ENCODE data around the gene SART3.

The SART3 gene

GRCh38 chr12:108560752-108561719 lies at the start of gene SART3:
Gene SART3 (minus strand): TSS chr12:108561173. CDS start chr12:108561154, 19 bp downstream.
- peak; percentile 57 to 69 for DNase-seq (ENCODE audit: low read depth in 2 of 2)

- no peak for DNase-seq (ENCODE audit: low read depth in 2 of 2)
Measured at GRCh38 chr12:108610336-108610815, 49.4 kb upstream of the SART3 start.

- DNase-seq (ENCODE audit: low read depth in 2 of 2): no peak
Measured at GRCh38 chr12:108609537-108610335, 48.8 kb upstream of the SART3 start.

GRCh38 chr12:108608616-108609015 lies 47.6 kb upstream of the SART3 start:
- no peak for DNase-seq (ENCODE audit: low read depth in 2 of 2)

GRCh38 chr12:108607981-108608600 lies 47.1 kb upstream of the SART3 start:
- DNase-seq (ENCODE audit: low read depth in 2 of 2): no peak

- DNase-seq (ENCODE audit: low read depth in 2 of 2): no peak
Measured at GRCh38 chr12:108606492-108606891, 45.5 kb upstream of the SART3 start.

- DNase-seq (ENCODE audit: low read depth in 2 of 2): no peak
Measured at GRCh38 chr12:108605690-108606406, 44.9 kb upstream of the SART3 start.

- DNase-seq (ENCODE audit: low read depth in 2 of 2): no peak
Measured at GRCh38 chr12:108605000-108605689, 44.2 kb upstream of the SART3 start.

- DNase-seq (ENCODE audit: low read depth in 2 of 2): no peak
Measured at GRCh38 chr12:108604208-108604941, 43.4 kb upstream of the SART3 start.

- no peak for DNase-seq (ENCODE audit: low read depth in 2 of 2)
Measured at GRCh38 chr12:108603743-108604142, 42.8 kb upstream of the SART3 start.

- no peak for DNase-seq (ENCODE audit: low read depth in 2 of 2)
Measured at GRCh38 chr12:108602976-108603704, 42.2 kb upstream of the SART3 start.

GRCh38 chr12:108602209-108602705 lies 41.3 kb upstream of the SART3 start:
- no peak for DNase-seq (ENCODE audit: low read depth in 2 of 2)

- no peak for DNase-seq (ENCODE audit: low read depth in 2 of 2)
Measured at GRCh38 chr12:108600702-108601007, 39.7 kb upstream of the SART3 start.

- no peak for DNase-seq (ENCODE audit: low read depth in 2 of 2)
Measured at GRCh38 chr12:108599948-108600701, 39.2 kb upstream of the SART3 start.

- no peak for DNase-seq (ENCODE audit: low read depth in 2 of 2)
Measured at GRCh38 chr12:108599541-108599940, 38.6 kb upstream of the SART3 start.

- no peak for DNase-seq (ENCODE audit: low read depth in 2 of 2)
Measured at GRCh38 chr12:108598553-108599250, 37.7 kb upstream of the SART3 start.

GRCh38 chr12:108597559-108598471 lies 36.8 kb upstream of the SART3 start, which contains the start of gene TMEM119:
Gene TMEM119 (minus strand): TSS chr12:108598084. CDS start chr12:108592383, 5,701 bp downstream.
- DNase-seq (ENCODE audit: low read depth in 2 of 2): no peak

Measured in stimulated activated CD4-positive, alpha-beta T cell treated with anti-CD3 and anti-CD28 coated beads, Interleukin-12 subunit alpha, Interleukin-12 subunit beta, amount 100 ng/mL, for 24 hours (primary cell).